Ovary (tissue), 9 donors: ENCODE data around the gene ITPK1. TPM values are rescaled to one million over a fixed set of nuclear protein-coding genes. Genes with fewer than 3 reads are reported as not detected.

ENCODE experiments used
- DNase-seq, 5 donors: peaks; one replicate each; pipeline ENCODE4 v3.0.0-alpha.2; 2019 to 2020
- H3K27ac ChIP-seq, 2 donors: fragments of 200-600 bp; one replicate each; pipeline versions ENCODE4 v1.5.1 to v1.8.0; 2019 to 2022
- H3K27me3 ChIP-seq: fragments of 200-600 bp; one replicate; pipeline ENCODE4 v1.8.0; 2022
- H3K36me3 ChIP-seq: fragments of 200-600 bp; sonication (generic); one replicate; pipeline ENCODE4 v1.5.1; 2019
- H3K4me1 ChIP-seq: one replicate; pipeline ENCODE4 v1.8.1; 2013; ENCODE audit warnings: mild to moderate bottlenecking, moderate library complexity; ENCODE audit not compliant: insufficient read depth
- H3K4me3 ChIP-seq: fragments of 200-600 bp; sonication (generic); one replicate; pipeline ENCODE4 v1.5.1; 2017
- H3K9me3 ChIP-seq, 2 donors: fragments of 200-600 bp in 1 of 2; sonication (generic) in 1 of 2; one replicate each; pipeline versions ENCODE4 v1.5.1 to v1.8.1; 2013 to 2019; ENCODE audit warnings: mild to moderate bottlenecking in 1 of 2, moderate library complexity in 1 of 2
- CTCF ChIP-seq, 3 donors: fragments of 450-650 bp in 2 of 3; fragments of 200-600 bp in 1 of 3; IDR thresholded peaks; one replicate each; pipeline versions ENCODE4 v1.5.1 to v1.8.0; 2016 to 2022; ENCODE audit warnings: antibody characterized with exemption in 3 of 3, mild to moderate bottlenecking in 1 of 3
- EP300 ChIP-seq: sonication (generic); formaldehyde crosslinking; IDR thresholded peaks from one replicate; pipeline ENCODE4 v1.6.1; 2017; ENCODE audit warnings: antibody characterized with exemption
- POLR2A ChIP-seq: fragments of 450-650 bp; IDR thresholded peaks from one replicate; pipeline ENCODE4 v1.6.1; 2017; ENCODE audit warnings: antibody characterized with exemption, mild to moderate bottlenecking, moderate library complexity
- WGBS, 3 donors: extraction: QIAGEN DNeasy Blood & Tissue Kit in 1 of 3; methylation state at CpG; one replicate each; pipeline versions ENCODE4 v1.1.5 to v1.1.7; 2013 to 2017; 5-methylcytosine and 5-hydroxymethylcytosine counted together
- intact Hi-C, 4 donors: fragments of 100-400 bp; cut with DNase I; formaldehyde crosslinking; loops; one replicate each; pipeline versions ENCODE4 v1.11.0 to v1.15.1; 2022 to 2023
- polyA plus RNA-seq, 2 donors: library from polyadenylated mRNA; stranded (reverse); fragments of 200-250 nt in 1 of 2; fragments of 350-450 nt in 1 of 2; fragmentation: Illumina TruSeq in 1 of 2; extraction: RNeasy Lipid Tissue Mini Kit (QIAGEN cat#74804) in 1 of 2; gene quantifications; one replicate each; pipeline ENCODE4 v1.2.3, GENCODE V29; 2013 to 2014
- total RNA-seq, 7 donors: library from RNA; depleted of rRNA in 2 of 7; stranded (reverse); fragments of >200 nt in 2 of 7; fragmentation: NEBNext Ultra II Directional in 3 of 7; extraction: Animal tissue kit (Norgen Biotek cat#: 25700) in 3 of 7; gene quantifications; one replicate each; pipeline versions ENCODE4 v1.1.0 to v1.2.4, GENCODE V29; 2016 to 2023
- donor health status: DM: no; HTN: no; CAD: no; lungs with moderate emphysema.
- donor health status: DM: no; HTN: no; CAD: no.
- donor health status: Bipolar disorder and iron deficiency.
- donor health status: DM: yes; HTN: yes; CAD: no.
- donor health status: DM: no; HTN: no; CAD: no.
- donor health status: DM: yes; HTN: yes; CAD: no.

Gene ITPK1
- total and polyA plus RNA-seq, 9 donors, result 23.6 to 57.8 (median 49.3) TPM

- intact Hi-C loops, result no loop called here
- WGBS, 3 donors, result 10 to 12% (median 10%) methylated on average over 17 of the region's 17 CpGs
Observed at GRCh38 chr14:92902726-92903125, 213.0 kb downstream of the ITPK1 start.

GRCh38 chr14:92902191-92902590, 213.5 kb downstream of the ITPK1 start:
- no peak overlapping the region for H3K4me3 ChIP-seq
- H3K4me1 ChIP-seq, result no peaks in the 10 kb centered on the region
- intact Hi-C loops, result no loop called here
- no peaks in the 10 kb centered on the region for H3K27me3 ChIP-seq
- TF ChIP-seq EP300 (no peak), CTCF (IDR thresholded peaks at IDR 0.05) (no peak), POLR2A (no peak)
- no peak for DNase-seq
- H3K27ac ChIP-seq, result no peak overlapping the region
- H3K9me3 ChIP-seq, result no peaks in the 10 kb centered on the region
- H3K36me3 ChIP-seq, result no peaks in the 10 kb centered on the region
- WGBS, 3 donors, result 55 to 58% (median 57%) methylated on average over 6 of the region's 6 CpGs

More at GRCh38 chr14:92902726-92903125, 213.0 kb downstream of the ITPK1 start:
- H3K9me3 ChIP-seq, result no peaks in the 10 kb centered on the region
- no peaks in the 10 kb centered on the region for H3K36me3 ChIP-seq
- no peaks in the 10 kb centered on the region for H3K27me3 ChIP-seq
- TF ChIP-seq POLR2A, result no peak
- TF ChIP-seq EP300, result no peak
- TF ChIP-seq CTCF (IDR thresholded peaks at IDR 0.05), result no peak
- no peak overlapping the region for H3K27ac ChIP-seq
- no peak for DNase-seq
- no peak overlapping the region for H3K4me3 ChIP-seq
- no peaks in the 10 kb centered on the region for H3K4me1 ChIP-seq

- no peak for TF ChIP-seq POLR2A
- TF ChIP-seq EP300, result no peak
- no peak for TF ChIP-seq CTCF (IDR thresholded peaks at IDR 0.05)
- DNase-seq, result no peak
- Histone ChIP-seq H3K9me3 (no peaks in the 10 kb centered on the region), H3K27me3 (no peaks in the 10 kb centered on the region), H3K27ac (no peak overlapping the region), H3K36me3 (no peaks in the 10 kb centered on the region), H3K4me3 (no peak overlapping the region), H3K4me1 (no peaks in the 10 kb centered on the region)
- 58 to 100% (median 90%) methylated on average over 2 of the region's 2 CpGs for WGBS, 3 donors
- intact Hi-C loops, result no loop called here
Observed at GRCh38 chr14:92900660-92901059, 215.1 kb downstream of the ITPK1 start.

- WGBS, 3 donors, result 52 to 60% (median 59%) methylated on average over 9 of the region's 9 CpGs
- TF ChIP-seq EP300 (no peak), CTCF (IDR thresholded peaks at IDR 0.05) (no peak), POLR2A (no peak)
Observed at GRCh38 chr14:92898566-92899131, 217.1 kb downstream of the ITPK1 start.

More at GRCh38 chr14:92898566-92899131, 217.1 kb downstream of the ITPK1 start:
- Histone ChIP-seq H3K4me1 (no peaks in the 10 kb centered on the region), H3K27ac (no peak overlapping the region), H3K9me3 (no peaks in the 10 kb centered on the region), H3K27me3 (no peaks in the 10 kb centered on the region), H3K36me3 (no peaks in the 10 kb centered on the region), H3K4me3 (no peak overlapping the region)
- intact Hi-C loops, result no loop called here
- DNase-seq, result no peak
